Neural progenitor cell (in vitro differentiated cells): Measurements from ENCODE around the gene FOXN4. TPM values are rescaled to one million over a fixed set of nuclear protein-coding genes. Genes with fewer than 3 reads are reported as not detected.

ENCODE experiments used
- DNase-seq: peaks from one replicate; pipeline ENCODE4 v3.0.0-alpha.2; 2016; ENCODE audit warnings: low spot score
- H2AFZ ChIP-seq: fragments of 200-600 bp; sonication (generic); replicated peaks from 2 replicates; pipeline ENCODE4 v1.6.1; 2016; ENCODE audit warnings: antibody characterized with exemption
- H3F3A ChIP-seq: fragments of 200-600 bp; sonication (generic); 2 replicates; pipeline ENCODE4 v1.6.1; 2016; ENCODE audit warnings: antibody characterized with exemption, low read depth
- H3K27ac ChIP-seq: fragments of 200-600 bp; sonication (generic); 2 replicates; pipeline ENCODE4 v1.5.1; 2016; ENCODE audit warnings: mild to moderate bottlenecking
- H3K27me3 ChIP-seq: fragments of 200-600 bp; sonication (generic); 2 replicates; pipeline ENCODE4 v1.6.1; 2016; ENCODE audit warnings: mild to moderate bottlenecking, moderate library complexity
- H3K36me3 ChIP-seq: fragments of 200-600 bp; sonication (generic); 2 replicates; pipeline ENCODE4 v1.5.1; 2016
- H3K4me1 ChIP-seq: fragments of 200-600 bp; sonication (generic); 2 replicates; pipeline ENCODE4 v1.6.1; 2016; ENCODE audit warnings: mixed run types
- H3K4me2 ChIP-seq: fragments of 200-600 bp; sonication (generic); 2 replicates; pipeline ENCODE4 v1.6.1; 2016
- H3K4me3 ChIP-seq: fragments of 200-600 bp; sonication (generic); 2 replicates; pipeline ENCODE4 v1.5.1; 2016
- H3K79me2 ChIP-seq: fragments of 200-600 bp; sonication (generic); 2 replicates; pipeline ENCODE4 v1.6.1; 2016; ENCODE audit warnings: low read depth
- H3K9ac ChIP-seq: fragments of 200-600 bp; sonication (generic); 2 replicates; pipeline ENCODE4 v1.6.1; 2016
- H3K9me3 ChIP-seq: fragments of 200-600 bp; sonication (generic); 2 replicates; pipeline ENCODE4 v1.5.1; 2016; ENCODE audit warnings: low read depth
- H4K20me1 ChIP-seq: fragments of 200-600 bp; sonication (generic); 2 replicates; pipeline ENCODE4 v1.6.1; 2016; ENCODE audit warnings: low read depth
- H3K27ac Mint-ChIP-seq: 3 replicates; pipeline ENCODE4 v1.8.0; 2021; ENCODE audit warnings: mixed read lengths
- H3K27me3 Mint-ChIP-seq: 2 replicates; pipeline ENCODE4 v1.8.0; 2022; ENCODE audit warnings: low read depth, mild to moderate bottlenecking, inconsistent platforms, moderate library complexity, mixed read lengths; ENCODE audit not compliant: insufficient read depth
- H3K36me3 Mint-ChIP-seq: 3 replicates; pipeline ENCODE4 v1.8.0; 2021; ENCODE audit warnings: mixed read lengths
- H3K4me1 Mint-ChIP-seq: 3 replicates; pipeline ENCODE4 v1.8.0; 2021; ENCODE audit warnings: mixed read lengths
- H3K4me3 Mint-ChIP-seq: 3 replicates; pipeline ENCODE4 v1.8.0; 2021; ENCODE audit warnings: mild to moderate bottlenecking, moderate library complexity, mixed read lengths
- H3K9me3 Mint-ChIP-seq: 3 replicates; pipeline ENCODE4 v1.8.0; 2020; ENCODE audit warnings: mixed read lengths
- EZH2 ChIP-seq: fragments of 200-600 bp; sonication (generic); IDR thresholded peaks from 2 replicates; pipeline ENCODE4 v1.6.1; 2017; ENCODE audit warnings: antibody characterized with exemption, mild to moderate bottlenecking, moderate library complexity
- EZH2phosphoT487 ChIP-seq: fragments of 200-600 bp; sonication (generic); IDR thresholded peaks from 2 replicates; pipeline ENCODE4 v1.6.1; 2017; ENCODE audit warnings: antibody characterized with exemption
- total RNA-seq: library from RNA; depleted of rRNA; stranded (reverse); fragments of >200 nt; gene quantifications from 2 replicates; pipeline ENCODE4 v1.2.3, GENCODE V29; 2015; ENCODE audit warnings: low replicate concordance
- TF ChIP-seq, protein P1 (sequence below): fragments of 200-600 bp; sonication (generic); IDR thresholded peaks from 2 replicates; pipeline ENCODE4 v1.5.1; 2017; ENCODE audit warnings: antibody characterized with exemption, mild to moderate bottlenecking

The FOXN4 gene
- total RNA-seq, 1 donor from 2014 or later: not detected

DNA sequence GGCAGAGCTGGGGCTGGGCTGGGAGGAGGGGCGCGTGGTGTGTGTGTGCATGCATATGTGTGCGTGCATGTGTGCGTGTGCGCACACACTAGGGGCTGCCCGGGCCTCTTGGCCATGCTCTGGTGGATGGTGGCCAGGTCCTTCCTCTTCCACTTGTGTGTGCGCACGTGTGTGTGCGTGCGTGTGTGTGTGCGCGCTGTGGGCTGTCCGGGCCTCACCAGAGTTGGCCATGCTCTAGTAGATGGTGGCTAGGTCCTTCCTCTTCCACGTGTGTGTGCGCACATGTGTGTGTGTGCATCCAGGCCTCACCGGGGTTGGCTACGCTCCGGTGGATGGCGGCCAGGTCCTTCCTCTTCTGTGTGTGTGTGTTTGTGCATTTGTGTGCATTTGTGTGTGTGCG is 24.7 kb downstream of the FOXN4 start:
- H4K20me1 ChIP-seq: no peaks in the 10 kb centered on the region
- H3K27me3 ChIP-seq: no peaks in the 10 kb centered on the region
- H3K36me3 ChIP-seq: no peaks in the 10 kb centered on the region
- H3K79me2 ChIP-seq: no peaks in the 10 kb centered on the region
- peaks cover 4% of the 10 kb centered on the region for H3K4me1 Mint-ChIP-seq
- H3K4me2 ChIP-seq: no peak overlapping the region
- peaks cover 9% of the 10 kb centered on the region for H3K27me3 Mint-ChIP-seq
- DNase-seq: no peak
- no peaks in the 10 kb centered on the region for H3K36me3 Mint-ChIP-seq
- no peak overlapping the region for H3K4me3 Mint-ChIP-seq
- TF ChIP-seq EZH2phosphoT487: no peak
- TF ChIP-seq, protein P1, sequence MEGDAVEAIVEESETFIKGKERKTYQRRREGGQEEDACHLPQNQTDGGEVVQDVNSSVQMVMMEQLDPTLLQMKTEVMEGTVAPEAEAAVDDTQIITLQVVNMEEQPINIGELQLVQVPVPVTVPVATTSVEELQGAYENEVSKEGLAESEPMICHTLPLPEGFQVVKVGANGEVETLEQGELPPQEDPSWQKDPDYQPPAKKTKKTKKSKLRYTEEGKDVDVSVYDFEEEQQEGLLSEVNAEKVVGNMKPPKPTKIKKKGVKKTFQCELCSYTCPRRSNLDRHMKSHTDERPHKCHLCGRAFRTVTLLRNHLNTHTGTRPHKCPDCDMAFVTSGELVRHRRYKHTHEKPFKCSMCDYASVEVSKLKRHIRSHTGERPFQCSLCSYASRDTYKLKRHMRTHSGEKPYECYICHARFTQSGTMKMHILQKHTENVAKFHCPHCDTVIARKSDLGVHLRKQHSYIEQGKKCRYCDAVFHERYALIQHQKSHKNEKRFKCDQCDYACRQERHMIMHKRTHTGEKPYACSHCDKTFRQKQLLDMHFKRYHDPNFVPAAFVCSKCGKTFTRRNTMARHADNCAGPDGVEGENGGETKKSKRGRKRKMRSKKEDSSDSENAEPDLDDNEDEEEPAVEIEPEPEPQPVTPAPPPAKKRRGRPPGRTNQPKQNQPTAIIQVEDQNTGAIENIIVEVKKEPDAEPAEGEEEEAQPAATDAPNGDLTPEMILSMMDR: no peak
- no peak for TF ChIP-seq EZH2
- no peak overlapping the region for H3K4me3 ChIP-seq
- H3K9ac ChIP-seq: no peak overlapping the region
- no peak overlapping the region for H3K27ac ChIP-seq
- H3K9me3 Mint-ChIP-seq: no peaks in the 10 kb centered on the region
- no peaks in the 10 kb centered on the region for H3K4me1 ChIP-seq
- no peaks in the 10 kb centered on the region for H3F3A ChIP-seq
- H3K9me3 ChIP-seq: no peaks in the 10 kb centered on the region
- H3K27ac Mint-ChIP-seq: no peak overlapping the region
- H2AFZ ChIP-seq: no peak overlapping the region

DNA sequence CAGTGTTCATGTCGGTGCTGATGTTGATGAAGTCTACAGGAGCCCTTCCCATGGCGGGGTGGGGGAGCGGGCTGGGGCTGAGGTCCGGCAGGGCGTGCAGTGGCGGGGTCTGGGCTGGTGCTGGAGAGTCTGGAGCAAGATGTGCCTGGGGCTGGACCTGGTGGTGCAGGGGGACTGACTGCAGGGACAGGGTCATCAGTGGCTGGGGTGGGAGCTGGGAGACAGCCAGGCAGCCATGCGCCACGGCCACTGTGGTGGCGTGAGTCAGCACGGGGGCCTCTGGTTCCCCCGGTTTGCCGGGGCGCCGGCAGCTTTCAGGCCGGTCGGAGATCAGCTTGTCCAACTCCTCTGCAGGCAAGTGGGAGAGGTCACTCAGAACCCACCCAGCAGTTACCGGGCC is 27.6 kb downstream of the FOXN4 start:
- Histone ChIP-seq H3K4me3 (no peak overlapping the region), H3K9me3 (no peaks in the 10 kb centered on the region), H3K4me1 (peaks cover 11% of the 10 kb centered on the region), H3K27me3 (no peaks in the 10 kb centered on the region), H3F3A (peaks cover 3% of the 10 kb centered on the region), H4K20me1 (no peaks in the 10 kb centered on the region), H3K4me2 (no peak overlapping the region), H3K36me3 (no peaks in the 10 kb centered on the region), H3K9ac (no peak overlapping the region), H3K27ac (no peak overlapping the region), H2AFZ (no peak overlapping the region), H3K79me2 (no peaks in the 10 kb centered on the region)
- Mint-ChIP-seq H3K9me3 (no peaks in the 10 kb centered on the region), H3K27ac (no peak overlapping the region), H3K27me3 (peaks cover 2% of the 10 kb centered on the region), H3K4me3 (no peak overlapping the region), H3K4me1 (peaks cover 16% of the 10 kb centered on the region), H3K36me3 (no peaks in the 10 kb centered on the region)
- TF ChIP-seq, protein P1: no peak
- TF ChIP-seq EZH2 (no peak), EZH2phosphoT487 (no peak)
- DNase-seq: no peak

DNA sequence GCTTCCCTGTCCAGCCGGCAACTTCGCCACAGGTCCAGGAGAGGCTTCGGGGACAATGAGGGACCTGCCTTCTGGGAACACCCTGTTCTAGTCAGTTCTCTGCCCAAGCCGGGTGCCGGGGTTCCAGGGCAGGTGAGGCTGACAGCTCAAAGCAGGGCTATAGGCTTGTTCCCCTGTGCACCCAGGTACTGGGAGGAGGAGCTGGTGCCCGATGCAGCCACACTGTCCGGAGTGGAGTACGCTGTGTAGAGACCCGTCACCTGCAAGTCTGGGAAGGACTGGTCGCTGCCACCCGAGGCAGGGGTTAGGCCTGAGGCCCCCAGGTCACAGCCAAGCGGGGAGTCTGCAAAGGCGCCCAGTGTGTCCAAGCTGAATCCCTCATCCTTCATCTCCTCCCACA is 29.6 kb downstream of the FOXN4 start:
- Mint-ChIP-seq H3K36me3 (no peaks in the 10 kb centered on the region), H3K27ac (no peak overlapping the region), H3K9me3 (no peaks in the 10 kb centered on the region), H3K4me1 (peaks cover 14% of the 10 kb centered on the region), H3K27me3 (peaks cover 5% of the 10 kb centered on the region), H3K4me3 (no peak overlapping the region)
- DNase-seq: no peak
- Histone ChIP-seq H3K4me1 (peaks cover 11% of the 10 kb centered on the region), H3K36me3 (no peaks in the 10 kb centered on the region), H3K79me2 (no peaks in the 10 kb centered on the region), H3K9me3 (no peaks in the 10 kb centered on the region), H4K20me1 (no peaks in the 10 kb centered on the region), H3K27ac (no peak overlapping the region), H3K4me3 (no peak overlapping the region), H3K27me3 (no peaks in the 10 kb centered on the region), H2AFZ (no peak overlapping the region), H3K4me2 (no peak overlapping the region), H3K9ac (no peak overlapping the region), H3F3A (peaks cover 3% of the 10 kb centered on the region)
- TF ChIP-seq EZH2phosphoT487: no peak
- no peak for TF ChIP-seq EZH2
- TF ChIP-seq, protein P1: no peak
